Breast epithelium (tissue), 4 donors: ENCODE results near the gene GTPBP2. TPM values are rescaled to one million over a fixed set of nuclear protein-coding genes. Genes with fewer than 3 reads are reported as not detected.

ENCODE experiments used
- DNase-seq, 2 donors: peaks; one replicate each; pipeline ENCODE4 v3.0.0-alpha.2; 2019; ENCODE audit warnings: low spot score in 2 of 2
- H3K27ac ChIP-seq, 2 donors: fragments of 200-600 bp; sonication (generic) in 1 of 2; one replicate each; pipeline ENCODE4 v1.5.1; 2016 to 2019; ENCODE audit warnings: mild to moderate bottlenecking in 1 of 2
- H3K27me3 ChIP-seq, 2 donors: fragments of 200-600 bp; sonication (generic) in 1 of 2; one replicate each; pipeline versions ENCODE4 v1.5.1 to v1.6.0; 2017 to 2019; ENCODE audit warnings: control low read depth in 1 of 2, mild to moderate bottlenecking in 1 of 2
- H3K36me3 ChIP-seq: fragments of 200-600 bp; one replicate; pipeline ENCODE4 v1.5.1; 2019
- H3K4me1 ChIP-seq, 2 donors: fragments of 200-600 bp; sonication (generic); one replicate each; pipeline ENCODE4 v1.5.1; 2016 to 2019; ENCODE audit warnings: control low read depth in 1 of 2
- H3K4me3 ChIP-seq, 3 donors: fragments of 200-600 bp; sonication (generic); 1 replicate in 2 of 3; 2 replicates in 1 of 3; pipeline ENCODE4 v1.5.1; 2016 to 2019; ENCODE audit warnings: mild to moderate bottlenecking in 3 of 3, moderate library complexity in 2 of 3
- H3K9me3 ChIP-seq, 2 donors: fragments of 200-600 bp; sonication (generic) in 1 of 2; one replicate each; pipeline ENCODE4 v1.5.1; 2016 to 2019; ENCODE audit warnings: control low read depth in 1 of 2
- CTCF ChIP-seq, 3 donors: fragments of 450-650 bp; IDR thresholded peaks; one replicate each; pipeline ENCODE4 v1.5.1; 2016 to 2017; ENCODE audit warnings: antibody characterized with exemption in 3 of 3, mild to moderate bottlenecking in 3 of 3, moderate library complexity in 3 of 3
- POLR2A ChIP-seq: fragments of 450-650 bp; IDR thresholded peaks from one replicate; pipeline ENCODE4 v1.6.1; 2016; ENCODE audit warnings: antibody characterized with exemption, mild to moderate bottlenecking, moderate library complexity
- POLR2AphosphoS5 ChIP-seq, 3 donors: sonication (generic); formaldehyde crosslinking; IDR thresholded peaks; one replicate each; pipeline ENCODE4 v1.6.1; 2017; ENCODE audit warnings: antibody characterized with exemption in 3 of 3
- intact Hi-C: fragments of 100-400 bp; cut with DNase I; formaldehyde crosslinking; loops from one replicate; pipeline ENCODE4 v1.15.1; 2023; ENCODE audit warnings: low total_unique reads
- total RNA-seq, 3 donors: library from RNA; depleted of rRNA; stranded (reverse); fragments of >200 nt; gene quantifications; one replicate each; pipeline ENCODE4 v1.1.0, GENCODE V29; 2016

GTPBP2 gene
- total RNA-seq, 3 donors from 2014 or later = 41.4 to 58.0 (median 43.6) TPM

- no peaks in the 10 kb centered on the region for H3K36me3 ChIP-seq
- no peaks in the 10 kb centered on the region for H3K9me3 ChIP-seq
- H3K27ac ChIP-seq = peak within 1 kb of the TSS; percentile 71 to 85
- TF ChIP-seq POLR2AphosphoS5 (IDR thresholded peaks at IDR 0.05) (no peak), POLR2A (no peak), CTCF (IDR thresholded peaks at IDR 0.05) (no peak)
- H3K4me1 ChIP-seq = no peaks in the 10 kb centered on the region
- intact Hi-C loops = loop anchor here (1.0 kb wide), 1 partner anchor 16 kb away; no protein-coding TSS in a partner anchor
- H3K4me3 ChIP-seq = peak within 1 kb of the TSS; percentile 38 to 74 (median 60)
- no peaks in the 10 kb centered on the region for H3K27me3 ChIP-seq
- peak in 1 of 2 donors; percentile 80 for DNase-seq
Observed at GRCh38 chr6:43644940-43645612, 16.0 kb upstream of the GTPBP2 start, which contains the start of gene RSPH9. Gene RSPH9, plus strand, starts transcription at chr6:43645036. Its CDS starts 63 bp downstream, at chr6:43645099.

GRCh38 chr6:43639984-43640800 is 11.1 kb upstream of the GTPBP2 start:
- TF ChIP-seq POLR2AphosphoS5 (IDR thresholded peaks at IDR 0.05) (no peak), POLR2A (no peak), CTCF (IDR thresholded peaks at IDR 0.05) (no peak)
- H3K4me1 ChIP-seq = no peaks in the 10 kb centered on the region

GRCh38 chr6:43636308-43636659 is 7.2 kb upstream of the GTPBP2 start:
- intact Hi-C loops = no loop called here
- TF ChIP-seq CTCF (IDR thresholded peaks at IDR 0.05) = no peak
- TF ChIP-seq POLR2A = no peak
- no peak for TF ChIP-seq POLR2AphosphoS5 (IDR thresholded peaks at IDR 0.05)
- H3K4me3 ChIP-seq = peak overlapping the region; percentile 84 to 90 (median 89)
- no peak for DNase-seq
- no peaks in the 10 kb centered on the region for H3K9me3 ChIP-seq
- no peaks in the 10 kb centered on the region for H3K27me3 ChIP-seq
- no peaks in the 10 kb centered on the region for H3K4me1 ChIP-seq
- peak overlapping the region; percentile 88 to 91 for H3K27ac ChIP-seq
- H3K36me3 ChIP-seq = no peaks in the 10 kb centered on the region

More at GRCh38 chr6:43639984-43640800, 11.1 kb upstream of the GTPBP2 start:
- Histone ChIP-seq H3K36me3 (no peaks in the 10 kb centered on the region), H3K27ac (peak overlapping the region in 1 of 2 donors; percentile 34), H3K4me3 (no peak overlapping the region), H3K27me3 (no peaks in the 10 kb centered on the region), H3K9me3 (no peaks in the 10 kb centered on the region)
- intact Hi-C loops = no loop called here
- no peak for DNase-seq

GRCh38 chr6:43635387-43636307 is 6.6 kb upstream of the GTPBP2 start, which contains the start of gene MAD2L1BP:
Gene MAD2L1BP, plus strand, starts transcription at chr6:43635840. Its CDS starts 36 bp downstream, at chr6:43635876.
- DNase-seq = peak; percentile 56 to 80
- Histone ChIP-seq H3K36me3 (no peaks in the 10 kb centered on the region), H3K27ac (peak within 1 kb of the TSS; percentile 88 to 91), H3K27me3 (no peaks in the 10 kb centered on the region), H3K4me1 (no peaks in the 10 kb centered on the region), H3K4me3 (peak within 1 kb of the TSS; percentile 84 to 90 (median 89)), H3K9me3 (no peaks in the 10 kb centered on the region)
- intact Hi-C loops = no loop called here
- no peak for TF ChIP-seq CTCF (IDR thresholded peaks at IDR 0.05)
- peak; percentile 70 to 88 (median 74) for TF ChIP-seq POLR2AphosphoS5 (IDR thresholded peaks at IDR 0.05)
- TF ChIP-seq POLR2A = peak; percentile 33
